Upper lobe of left lung (tissue), 4 donors: ENCODE measurements around the gene PRKG1.

Experiments
- CTCF ChIP-seq, 6 experiments: fragments of 450-650 bp in 4 of 6; fragments of 200-600 bp in 2 of 6; sonication (generic) in 2 of 6; IDR thresholded peaks; one replicate each; pipeline ENCODE4 v1.5.1; 2016 to 2019; ENCODE audit warnings: antibody characterized with exemption in 6 of 6
- POLR2A ChIP-seq, 4 donors: fragments of 450-650 bp; IDR thresholded peaks; one replicate each; pipeline ENCODE4 v1.5.1; 2016 to 2017; ENCODE audit warnings: antibody characterized with exemption in 4 of 4, mild to moderate bottlenecking in 2 of 4

GRCh38 chr10:52257692-52258075 is 1183.4 kb downstream of the PRKG1 start:
- TF ChIP-seq CTCF (IDR thresholded peaks at IDR 0.05) (no peak), POLR2A (IDR thresholded peaks at IDR 0.05) (no peak)
